Measurements from ENCODE around the gene PHYHIPL. TPM values are rescaled to one million over a fixed set of nuclear protein-coding genes. Genes with fewer than 3 reads are reported as not detected.

Gene PHYHIPL
- total RNA-seq (2012; rRNA removed) (not detected in 2 replicates), polyA plus RNA-seq (2012; rRNA removed) (not detected in 2 replicates), Bru-seq, nascent RNA (percentile 1 among the genes with signal in this experiment), BruChase-seq, experiment 1, labeled RNA remaining after a 6-hour chase (not detected), BruChase-seq, experiment 2, labeled RNA remaining after a 2-hour chase (not detected)
- polyA plus RNA-seq (2012; cell fraction: cytosol; rRNA removed) = not detected in 2 replicates
- polyA plus RNA-seq (2012; cell fraction: nucleus; rRNA removed; ENCODE audit: low replicate concordance) = not detected in 2 replicates
- long read RNA-seq = 0 reads

- no peak within 1 kb of the TSS for H3K14ac ChIP-seq (replicated peaks; ENCODE audit: low read depth, low read length)
- H4K5ac ChIP-seq (ENCODE audit: low read depth, low read length) = no peak within 1 kb of the TSS
- H3K4me2 ChIP-seq (ENCODE audit: low read depth, low read length) = no peak within 1 kb of the TSS; the same call in 1 of the 2 replicates
- no peaks in the 10 kb centered on the region for H3K4me1 ChIP-seq (ENCODE audit: control insufficient read depth, insufficient read depth, low read length)
- no peak within 1 kb of the TSS for H3K9ac ChIP-seq (ENCODE audit: low read depth, low read length)
- intact Hi-C loops (cut with micrococcal nuclease) (no loop called here), dilution Hi-C loops (cut with HindIII; ENCODE audit: low sequenced_read_pairs, unreplicated experiment) (no loop called here), in situ Hi-C loops (cut with MboI; ENCODE audit: low sequenced_read_pairs) (loop anchor here (10.0 kb wide), 1 partner anchor 392 kb away; no protein-coding TSS in a partner anchor)
- H3K4ac ChIP-seq (ENCODE audit: low read depth, low read length) = no peak within 1 kb of the TSS
- no peaks in the 10 kb centered on the region for H4K20me1 ChIP-seq (ENCODE audit: insufficient read depth, low read length)
- H3K56ac ChIP-seq (ENCODE audit: extremely low read depth, insufficient read depth, low read length) = no peak within 1 kb of the TSS
- BruUV-seq (replicated peaks) = no TSS peak
- H3K4me3 ChIP-seq (ENCODE audit: insufficient read depth, low read depth, low read length) = no peak within 1 kb of the TSS
- H3K27ac ChIP-seq (ENCODE audit: insufficient read depth, low read length) = no peak within 1 kb of the TSS
- H4K91ac ChIP-seq (ENCODE audit: insufficient read depth, low read depth, low read length) = no peak within 1 kb of the TSS
- H2BK120ac ChIP-seq (ENCODE audit: low read depth, low read length) = no peak within 1 kb of the TSS
- 0 out of 2 replicates have a peak, but pooled peaks have one; percentile 11 for ATAC-seq (ENCODE audit: low read depth)
- no peaks in the 10 kb centered on the region for H3K9me1 ChIP-seq (ENCODE audit: insufficient read depth, low read length)
- H3K18ac ChIP-seq (ENCODE audit: low read depth, low read length) = no peak within 1 kb of the TSS
- CTCF ChIA-PET = no interaction called here
- H3K27me3 ChIP-seq (ENCODE audit: control insufficient read depth, insufficient read depth, low read length) = peaks cover 18% of the 10 kb centered on the region
- H3K23ac ChIP-seq (ENCODE audit: low read depth, low read length) = no peak within 1 kb of the TSS
- peak within 1 kb of the TSS; percentile 17 for H2AFZ ChIP-seq (replicated peaks; ENCODE audit: low read length, poor library complexity)
- WGBS, 2 experiments (ENCODE audit: extremely low coverage in 2 of 2, insufficient read length in 1 of 2) = 4% methylated on average over 22 of the region's 90 CpGs; no CpG with 5 or more reads in 1 of the 2 experiments
- H2BK20ac ChIP-seq (ENCODE audit: low read depth, low read length) = no peak within 1 kb of the TSS
- H2AK5ac ChIP-seq (ENCODE audit: low read depth, low read length) = no peak within 1 kb of the TSS
- POLR2A ChIA-PET (ENCODE audit: unreplicated experiment) = no interaction called here
- H4K8ac ChIP-seq (ENCODE audit: low read depth in 2 of 2, low read length in 2 of 2) = no peak within 1 kb of the TSS
- no peak within 1 kb of the TSS for H2AK9ac ChIP-seq (replicated peaks; ENCODE audit: low read depth, low read length, poor library complexity)
- H2BK5ac ChIP-seq (ENCODE audit: low read depth, low read length, poor library complexity, severe bottlenecking) = no peak within 1 kb of the TSS
- no peak for TF ChIP-seq ELK1 (IDR thresholded peaks at IDR 0.05; ENCODE audit: borderline replicate concordance, low read depth, low read length)
- no peak for TF ChIP-seq POLR2A (IDR thresholded peaks at IDR 0.05; ENCODE audit: low read depth, low read length)
- H3K9me3 ChIP-seq (ENCODE audit: control insufficient read depth, insufficient read depth, low read length) = no peaks in the 10 kb centered on the region
- no peak for DNase-seq
- no peaks in the 10 kb centered on the region for H3K79me1 ChIP-seq (ENCODE audit: low read depth in 1 of 2, low read length in 2 of 2)
- H3K36me3 ChIP-seq (ENCODE audit: control insufficient read depth, insufficient read depth, low read length) = no peaks in the 10 kb centered on the region
- H2BK15ac ChIP-seq (ENCODE audit: low read depth, low read length) = no peak within 1 kb of the TSS
Observed at GRCh38 chr10:59176241-59177030, at the start of gene PHYHIPL. TSS of gene PHYHIPL (plus strand) at chr10:59176643. CDS start at chr10:59176854, 211 bp downstream.
